SU-DHL-6 (cell line): Measurements from ENCODE around the gene ZNF566.

ENCODE experiments used
- CTCF ChIP-seq: fragments of 200-600 bp; sonication (generic); IDR thresholded peaks from one replicate; pipeline ENCODE4 v1.5.1; 2017; ENCODE audit warnings: antibody characterized with exemption, mild to moderate bottlenecking, low read length, moderate library complexity; ENCODE audit not compliant: insufficient read depth, poor library complexity, severe bottlenecking
- EZH2phosphoT487 ChIP-seq: fragments of 200-600 bp; sonication (generic), shearing (Covaris generic); conservative IDR thresholded peaks from 2 replicates; pipeline ENCODE4 v1.6.1; 2018; ENCODE audit warnings: mild to moderate bottlenecking, antibody characterized with exemption, low read length, moderate library complexity, mixed read lengths

DNA sequence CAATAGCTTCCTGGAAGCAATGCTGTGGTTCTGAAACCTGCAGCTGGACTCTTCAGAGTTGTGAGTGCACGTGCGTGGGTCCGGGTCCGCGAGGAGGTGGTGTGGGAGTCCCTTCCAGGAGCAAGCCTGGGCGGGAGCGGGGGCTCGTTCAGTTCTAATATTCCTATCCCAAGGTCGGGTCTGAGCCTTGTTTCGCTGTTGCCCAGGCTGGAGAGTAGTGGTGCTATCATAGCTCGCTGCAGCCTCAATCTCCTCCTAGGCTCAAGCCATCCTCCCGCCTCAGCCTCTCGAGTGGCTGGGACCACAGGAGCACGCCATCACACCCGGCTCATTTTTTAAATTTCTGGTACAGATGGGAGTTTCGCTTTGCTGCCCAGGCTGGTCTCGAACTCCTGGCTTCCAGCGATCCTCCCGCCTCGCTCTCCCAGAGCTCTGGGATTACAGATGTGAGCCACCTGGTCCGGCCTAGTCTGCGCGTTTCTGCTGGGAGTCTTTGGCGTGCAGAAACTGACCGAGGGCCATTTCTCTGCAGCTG is 71.5 kb downstream of the ZNF566 start:
- no peak for TF ChIP-seq CTCF
- TF ChIP-seq EZH2phosphoT487 = no peak
